ENCODE results near the gene SRP14.
"Not testable (repeated sequence)": the region's sequence is repeated elsewhere in the genome, so short reads cannot be mapped to it uniquely, and the experiment has no call there.

DNA sequence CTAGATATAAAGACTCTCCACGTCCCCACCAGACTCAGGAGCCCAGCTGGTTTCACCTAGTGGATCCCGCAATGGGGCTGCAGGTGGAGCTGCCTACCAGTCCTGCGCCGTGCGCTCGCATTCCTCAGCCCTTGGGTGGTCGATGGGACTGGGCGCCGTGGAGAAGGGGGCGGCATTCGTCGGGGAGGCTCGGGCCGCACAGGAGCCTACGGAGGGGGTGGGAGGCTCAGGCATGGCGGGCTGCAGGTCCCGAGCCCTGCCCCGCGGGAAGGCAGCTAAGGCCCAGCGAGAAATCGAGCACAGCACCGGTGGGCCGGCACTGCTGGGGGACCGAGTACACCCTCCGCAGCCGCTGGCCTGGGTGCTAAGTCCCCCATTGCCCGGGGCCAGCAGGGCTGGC is 35.7 kb upstream of the SRP14 start:
- not testable (repeated sequence) for TF ChIP-seq NCOR1 (IDR thresholded peaks at IDR 0.05); NFIC (IDR thresholded peaks at IDR 0.05); CBFA2T3 (IDR thresholded peaks at IDR 0.05); RAD21 (CRISPR knock-in tag; conservative IDR thresholded peaks at IDR 0.05 in 1 of 2, IDR thresholded peaks at IDR 0.05 in 1 of 2); TAF1 (IDR thresholded peaks at IDR 0.05; ENCODE audit: control insufficient read depth, extremely low read depth, insufficient read depth, low read length, severe bottlenecking); FOSL1 (tag; conservative IDR thresholded peaks at IDR 0.05); HNRNPK (IDR thresholded peaks at IDR 0.05; ENCODE audit: low read depth, low read length, poor library complexity, severe bottlenecking); PTBP1 (IDR thresholded peaks at IDR 0.05; ENCODE audit: low read depth, low read length); ZNF75A (CRISPR knock-in tag; IDR thresholded peaks at IDR 0.05); KAT2B (IDR thresholded peaks at IDR 0.05; ENCODE audit: low read depth, low read length); EZH2 (IDR thresholded peaks at IDR 0.05; ENCODE audit: borderline replicate concordance, low read depth, low read length)
- TF ChIP-seq, protein P1, sequence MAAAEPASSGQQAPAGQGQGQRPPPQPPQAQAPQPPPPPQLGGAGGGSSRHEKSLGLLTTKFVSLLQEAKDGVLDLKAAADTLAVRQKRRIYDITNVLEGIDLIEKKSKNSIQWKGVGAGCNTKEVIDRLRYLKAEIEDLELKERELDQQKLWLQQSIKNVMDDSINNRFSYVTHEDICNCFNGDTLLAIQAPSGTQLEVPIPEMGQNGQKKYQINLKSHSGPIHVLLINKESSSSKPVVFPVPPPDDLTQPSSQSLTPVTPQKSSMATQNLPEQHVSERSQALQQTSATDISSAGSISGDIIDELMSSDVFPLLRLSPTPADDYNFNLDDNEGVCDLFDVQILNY (CRISPR knock-in tag; IDR thresholded peaks at IDR 0.05), result not testable (repeated sequence)

Data from K562 (cell line).